ENCODE results near the gene ABAT. TPM values are rescaled to one million over a fixed set of nuclear protein-coding genes. Genes with fewer than 3 reads are reported as not detected.

Gene ABAT
- total and polyA plus RNA-seq, 2 of the 8 experiments (the other 6 are each of a cell fraction or from before 2014, with no cell fraction given), result 6.4 to 8.4 TPM

DNA sequence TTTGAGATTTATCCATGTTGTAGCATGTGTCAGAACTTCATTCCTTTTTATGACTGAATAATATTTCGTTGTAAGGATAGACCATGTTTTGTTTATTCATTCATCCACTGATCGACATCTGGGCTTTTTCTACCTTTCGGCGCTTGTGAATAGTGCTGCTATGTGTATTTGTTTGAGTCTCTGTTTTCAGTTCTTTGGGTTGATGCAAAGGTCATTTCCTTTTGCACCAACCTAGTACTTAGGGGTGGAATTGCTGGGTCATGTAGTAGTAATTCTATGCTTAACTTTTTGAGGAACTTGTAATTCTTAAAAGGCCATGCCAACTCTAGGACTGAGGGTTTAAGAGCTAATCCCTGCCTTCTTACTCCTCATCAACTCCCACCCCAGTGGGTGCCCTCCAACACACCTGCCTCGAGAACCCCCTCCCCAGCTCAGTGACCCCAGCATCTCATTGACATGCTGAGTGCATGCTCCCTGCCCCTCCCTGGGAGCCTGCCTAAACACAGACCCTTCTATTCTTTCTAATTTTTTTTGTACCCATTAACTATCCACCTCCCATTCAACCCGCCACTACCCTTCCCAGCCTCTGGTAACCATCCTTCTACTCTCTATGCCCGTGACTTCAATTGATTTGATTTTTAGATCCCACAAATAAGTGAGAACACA, 51.2 kb downstream of the ABAT start (continued):
- TF ChIP-seq, protein P1, sequence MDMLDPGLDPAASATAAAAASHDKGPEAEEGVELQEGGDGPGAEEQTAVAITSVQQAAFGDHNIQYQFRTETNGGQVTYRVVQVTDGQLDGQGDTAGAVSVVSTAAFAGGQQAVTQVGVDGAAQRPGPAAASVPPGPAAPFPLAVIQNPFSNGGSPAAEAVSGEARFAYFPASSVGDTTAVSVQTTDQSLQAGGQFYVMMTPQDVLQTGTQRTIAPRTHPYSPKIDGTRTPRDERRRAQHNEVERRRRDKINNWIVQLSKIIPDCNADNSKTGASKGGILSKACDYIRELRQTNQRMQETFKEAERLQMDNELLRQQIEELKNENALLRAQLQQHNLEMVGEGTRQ (IDR thresholded peaks at IDR 0.05; ENCODE audit: low read length), result no peak
- no peak for TF ChIP-seq BACH1 (IDR thresholded peaks at IDR 0.05; ENCODE audit: low read length)
- TF ChIP-seq, protein P2, sequence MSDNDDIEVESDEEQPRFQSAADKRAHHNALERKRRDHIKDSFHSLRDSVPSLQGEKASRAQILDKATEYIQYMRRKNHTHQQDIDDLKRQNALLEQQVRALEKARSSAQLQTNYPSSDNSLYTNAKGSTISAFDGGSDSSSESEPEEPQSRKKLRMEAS (IDR thresholded peaks at IDR 0.05), result no peak
- no peak for TF ChIP-seq RAD21 (IDR thresholded peaks at IDR 0.05 in 1 of 2, conservative IDR thresholded peaks at IDR 0.05 in 1 of 2; ENCODE audit: low read depth in 2 of 2, low read length in 2 of 2)
- TF ChIP-seq ASH2L (IDR thresholded peaks at IDR 0.05; ENCODE audit: low read length), result no peak
